IMR-90 (cell line): ENCODE data around the gene RNF141. TPM values are rescaled to one million over a fixed set of nuclear protein-coding genes. Genes with fewer than 3 reads are reported as not detected.

Experiments used
- ATAC-seq: fragments of 200-7000 bp; cut with Tn5 transposase; 2 replicates; pipeline ENCODE4 v1.9.1; 2020; ENCODE audit warnings: low read depth, mild to moderate bottlenecking, moderate library complexity
- BruUV-seq: library from RNA; stranded (reverse); fragments of 400-500 nt; replicated peaks from 2 replicates; lab custom pipeline; 2021; lab: Mats Ljungman, UMichigan
- CTCF ChIA-PET: fragments of 300-600 bp; formaldehyde crosslinking; extraction: SDS; loops from one replicate; lab custom pipeline; 2021; ENCODE audit warnings: antibody characterized with exemption; lab: Yijun Ruan, JAX
- POLR2A ChIA-PET: fragments of 300-600 bp; sonication (Branson Sonifier 250); formaldehyde crosslinking; loops from one replicate; lab custom pipeline; 2022; ENCODE audit warnings: antibody characterized with exemption; ENCODE audit not compliant: unreplicated experiment; lab: Charles Lee
- DNase-seq: peaks from one replicate; pipeline ENCODE4 v3.0.0; 2013
- H2AFZ ChIP-seq: replicated peaks from 2 replicates; pipeline ENCODE3; 2013; ENCODE audit warnings: low read length, mild to moderate bottlenecking; ENCODE audit not compliant: poor library complexity
- H2AK5ac ChIP-seq: 2 replicates; pipeline ENCODE4 v1.6.1; 2013; ENCODE audit warnings: low read depth, low read length, inconsistent platforms
- H2AK9ac ChIP-seq: replicated peaks from 2 replicates; pipeline ENCODE3; 2013; ENCODE audit warnings: mild to moderate bottlenecking, low read depth, low read length, moderate library complexity; ENCODE audit not compliant: poor library complexity
- H2BK120ac ChIP-seq: 2 replicates; pipeline ENCODE4 v1.6.1; 2013; ENCODE audit warnings: low read depth, low read length, inconsistent platforms
- H2BK15ac ChIP-seq: 3 replicates; pipeline ENCODE4 v1.6.1; 2013; ENCODE audit warnings: low read depth, low read length, inconsistent platforms
- H2BK20ac ChIP-seq: 2 replicates; pipeline ENCODE4 v1.6.1; 2013; ENCODE audit warnings: low read depth, mild to moderate bottlenecking, inconsistent platforms, low read length, moderate library complexity
- H2BK5ac ChIP-seq: 2 replicates; pipeline ENCODE4 v1.6.1; 2013; ENCODE audit warnings: mild to moderate bottlenecking, low read depth, low read length, inconsistent platforms; ENCODE audit not compliant: poor library complexity, severe bottlenecking
- H3K14ac ChIP-seq: replicated peaks from 2 replicates; pipeline ENCODE4 v1.6.1; 2013; ENCODE audit warnings: low read depth, low read length, inconsistent platforms
- H3K18ac ChIP-seq: 2 replicates; pipeline ENCODE4 v1.6.1; 2013; ENCODE audit warnings: low read depth, low read length, control low read depth
- H3K23ac ChIP-seq: 2 replicates; pipeline ENCODE4 v1.6.1; 2013; ENCODE audit warnings: low read depth, low read length, inconsistent platforms
- H3K27ac ChIP-seq: 2 replicates; pipeline ENCODE4 v1.5.1; 2013; ENCODE audit warnings: mild to moderate bottlenecking, control low read depth, low read length; ENCODE audit not compliant: insufficient read depth
- H3K27me3 ChIP-seq: 2 replicates; pipeline ENCODE4 v1.6.1; 2013; ENCODE audit warnings: low read length; ENCODE audit not compliant: control insufficient read depth, insufficient read depth
- H3K36me3 ChIP-seq: 2 replicates; pipeline ENCODE4 v1.6.1; 2013; ENCODE audit warnings: low read length, mixed read lengths; ENCODE audit not compliant: control insufficient read depth, insufficient read depth
- H3K4ac ChIP-seq: 2 replicates; pipeline ENCODE4 v1.6.1; 2013; ENCODE audit warnings: low read depth, low read length, inconsistent platforms
- H3K4me1 ChIP-seq: 2 replicates; pipeline ENCODE4 v1.6.1; 2013; ENCODE audit warnings: low read length, mixed read lengths; ENCODE audit not compliant: control insufficient read depth, insufficient read depth
- H3K4me2 ChIP-seq: 2 replicates; pipeline ENCODE4 v1.6.1; 2013; ENCODE audit warnings: low read depth, mild to moderate bottlenecking, control low read depth, low read length, moderate library complexity
- H3K4me3 ChIP-seq: 2 replicates; pipeline ENCODE4 v1.5.1; 2013; ENCODE audit warnings: low read depth, mild to moderate bottlenecking, control low read depth, low read length, moderate library complexity; ENCODE audit not compliant: insufficient read depth
- H3K56ac ChIP-seq: 2 replicates; pipeline ENCODE4 v1.6.1; 2013; ENCODE audit warnings: low read length, inconsistent platforms; ENCODE audit not compliant: insufficient read depth; ENCODE audit errors: extremely low read depth
- H3K79me1 ChIP-seq, 2 experiments: 2 replicates each; pipeline ENCODE4 v1.6.1; 2013; ENCODE audit warnings: low read length in 2 of 2, inconsistent platforms in 1 of 2, low read depth in 1 of 2
- H3K9ac ChIP-seq: 2 replicates; pipeline ENCODE4 v1.6.1; 2013; ENCODE audit warnings: low read depth, low read length, control low read depth
- H3K9me1 ChIP-seq: 2 replicates; pipeline ENCODE4 v1.6.1; 2013; ENCODE audit warnings: low read length, inconsistent platforms; ENCODE audit not compliant: insufficient read depth
- H3K9me3 ChIP-seq: 2 replicates; pipeline ENCODE4 v1.6.1; 2013; ENCODE audit warnings: low read length; ENCODE audit not compliant: control insufficient read depth, insufficient read depth
- H4K20me1 ChIP-seq: 2 replicates; pipeline ENCODE4 v1.6.1; 2013; ENCODE audit warnings: low read length, inconsistent platforms; ENCODE audit not compliant: insufficient read depth
- H4K5ac ChIP-seq: 2 replicates; pipeline ENCODE4 v1.6.1; 2013; ENCODE audit warnings: mild to moderate bottlenecking, low read depth, low read length, control low read depth
- H4K8ac ChIP-seq, 2 experiments: 2 replicates each; pipeline ENCODE4 v1.6.1; 2013; ENCODE audit warnings: low read depth in 2 of 2, low read length in 2 of 2, control low read depth in 1 of 2, inconsistent platforms in 1 of 2
- H4K91ac ChIP-seq: 2 replicates; pipeline ENCODE4 v1.6.1; 2013; ENCODE audit warnings: low read depth, low read length, inconsistent platforms; ENCODE audit not compliant: insufficient read depth
- CEBPB ChIP-seq: IDR thresholded peaks from 2 replicates; pipeline ENCODE4 v1.6.1; 2012; ENCODE audit warnings: low read depth, low read length, improper control_type of control experiment
- MAFK ChIP-seq: IDR thresholded peaks from 2 replicates; pipeline ENCODE4 v1.6.1; 2012; ENCODE audit warnings: low read depth, low read length, improper control_type of control experiment
- MAZ ChIP-seq: IDR thresholded peaks from 2 replicates; pipeline ENCODE4 v1.6.1; 2012; ENCODE audit warnings: low read depth, mild to moderate bottlenecking, low read length, improper control_type of control experiment, moderate library complexity, borderline replicate concordance
- RAD21 ChIP-seq: IDR thresholded peaks from 2 replicates; pipeline ENCODE4 v1.6.1; 2012; ENCODE audit warnings: low read length, improper control_type of control experiment
- dilution Hi-C: fragments of 300-500 bp; cut with HindIII; formaldehyde crosslinking; loops from one replicate; pipeline ENCODE4 v1.14.3; 2018; ENCODE audit warnings: low sequenced_read_pairs; ENCODE audit not compliant: unreplicated experiment
- in situ Hi-C: fragments of 300-500 bp; cut with MboI; formaldehyde crosslinking; loops from 3 replicates; pipeline ENCODE4 v1.14.3; 2019; ENCODE audit warnings: low sequenced_read_pairs, inconsistent platforms, mixed read lengths
- intact Hi-C: fragments of 100-400 bp; cut with micrococcal nuclease; formaldehyde crosslinking; loops from 2 replicates; pipeline ENCODE4 v1.10.0; 2022
- polyA plus RNA-seq, 3 experiments: library from polyadenylated mRNA; depleted of rRNA; stranded (reverse); fragments of >200 nt; gene quantifications; 2 replicates each; pipeline ENCODE4 v1.2.3, GENCODE V29; 2012; ENCODE audit warnings: low replicate concordance in 1 of 3
- total RNA-seq: library from RNA; depleted of rRNA; stranded (reverse); fragments of >200 nt; gene quantifications from 2 replicates; pipeline ENCODE4 v1.2.3, GENCODE V29; 2012

Gene RNF141
- total and polyA plus RNA-seq, 2 of the 4 experiments (the other 2 are of a cell fraction): 13.8 to 18.6 TPM

GRCh38 chr11:10533323-10533722 lies 7.7 kb downstream of the RNF141 start:
- no peaks in the 10 kb centered on the region for H3K27me3 ChIP-seq
- H3K36me3 ChIP-seq: peaks cover 4% of the 10 kb centered on the region
- no peak overlapping the region for H2BK5ac ChIP-seq
- H2AFZ ChIP-seq: no peak overlapping the region
- H4K20me1 ChIP-seq: no peaks in the 10 kb centered on the region; the same call in 1 of the 2 replicates
- peaks cover 17 to 27% of the 10 kb centered on the region in 2 experiments for H3K79me1 ChIP-seq
- H3K27ac ChIP-seq: no peak overlapping the region
- TF ChIP-seq CEBPB: no peak
- no peak for TF ChIP-seq MAZ
- peak; percentile 31; the same call in 1 of the 2 replicates for TF ChIP-seq MAFK
- no peak for TF ChIP-seq RAD21
- ChIA-PET POLR2A (no interaction called here), CTCF (interaction anchor here (0.6 kb wide), 1 partner anchor 41 kb away, joined by 3 read pairs; no protein-coding TSS in a partner anchor)
- no peak overlapping the region for H2BK120ac ChIP-seq
- H3K9me3 ChIP-seq: no peaks in the 10 kb centered on the region
- no TSS peak for BruUV-seq
- H3K4ac ChIP-seq: no peak overlapping the region
- in situ Hi-C loops: no loop called here
- dilution Hi-C loops: no loop called here
- H3K56ac ChIP-seq: no peak overlapping the region
- peaks cover 5% of the 10 kb centered on the region; the same call in 1 of the 2 replicates for H3K4me1 ChIP-seq
- H4K5ac ChIP-seq: no peak overlapping the region
- H3K14ac ChIP-seq: no peak overlapping the region
- intact Hi-C loops: no loop called here
- H3K18ac ChIP-seq: no peak overlapping the region
- DNase-seq: no peak
- no peak overlapping the region for H3K4me2 ChIP-seq
- H2AK5ac ChIP-seq: no peak overlapping the region
- no peak overlapping the region for H3K23ac ChIP-seq
- H4K91ac ChIP-seq: no peak overlapping the region
- no peak overlapping the region for H3K4me3 ChIP-seq
- H2BK20ac ChIP-seq: no peak overlapping the region
- no peak overlapping the region for H2AK9ac ChIP-seq
- no peak for ATAC-seq
- no peak overlapping the region for H3K9ac ChIP-seq
- no peak overlapping the region for H4K8ac ChIP-seq
- H2BK15ac ChIP-seq: no peak overlapping the region
- H3K9me1 ChIP-seq: peaks cover 2% of the 10 kb centered on the region
